Measurements from ENCODE around the gene CASS4. TPM values are rescaled to one million over a fixed set of nuclear protein-coding genes. Genes with fewer than 3 reads are reported as not detected.

Gene CASS4
- total and polyA plus RNA-seq, 9 donors: 1.0 to 6.9 (median 2.5) TPM

DNA sequence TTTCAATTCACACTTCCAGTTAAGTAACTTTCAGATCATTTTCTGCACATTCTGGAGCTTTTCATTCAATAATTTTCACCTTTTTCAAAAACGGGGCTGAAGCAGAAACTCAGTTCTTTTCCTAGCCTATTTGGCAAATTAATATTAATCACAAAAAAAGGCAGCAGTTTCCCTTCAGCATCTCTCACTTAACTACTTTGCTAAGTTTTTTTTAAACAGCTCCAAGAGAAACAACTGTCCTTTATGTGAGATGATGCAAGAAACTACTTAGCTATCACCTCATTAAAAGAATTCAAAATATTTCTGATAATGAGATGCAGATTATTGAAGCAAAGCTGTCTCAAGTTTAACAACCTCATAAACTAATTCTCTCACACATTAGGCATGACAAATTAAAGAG, 11.8 kb downstream of the CASS4 start:
- 17 to 25% (median 17%) methylated on average over 1 of the region's 1 CpG for WGBS, 3 donors
- no peaks in the 10 kb centered on the region for H3K9me3 ChIP-seq
- H3K4me1 ChIP-seq (ENCODE audit: insufficient read depth): peaks cover 7% of the 10 kb centered on the region
- no peak for TF ChIP-seq CTCF (IDR thresholded peaks at IDR 0.05)
- TF ChIP-seq EP300 (IDR thresholded peaks at IDR 0.05): no peak
- TF ChIP-seq POLR2A (IDR thresholded peaks at IDR 0.05): no peak
- H3K27me3 ChIP-seq: no peaks in the 10 kb centered on the region
- no peak overlapping the region for H3K27ac ChIP-seq
- no peaks in the 10 kb centered on the region for H3K36me3 ChIP-seq
- H3K4me3 ChIP-seq: no peak overlapping the region
- intact Hi-C loops (cut with DNase I): no loop called here
- no peak for DNase-seq

DNA sequence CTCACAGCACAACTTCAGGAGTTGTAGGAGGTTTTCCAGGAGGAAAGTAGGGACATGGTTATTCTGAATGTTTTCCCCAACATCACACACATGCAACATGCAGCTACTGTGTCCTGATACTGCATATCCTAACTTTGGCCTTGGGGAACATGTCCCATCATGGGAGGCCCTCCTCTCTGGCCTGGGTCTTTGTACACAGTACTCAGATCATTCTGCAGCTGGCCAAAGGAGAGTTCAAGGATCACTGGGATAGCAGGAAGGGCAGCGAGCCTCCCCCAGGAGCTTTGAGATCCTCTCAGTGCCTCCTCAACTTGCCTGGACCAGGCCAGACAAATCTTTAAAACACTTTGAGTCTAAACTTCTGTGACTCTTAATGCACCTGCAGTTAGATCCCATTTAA, 12.9 kb downstream of the CASS4 start:
- 73 to 94% (median 84%) methylated on average over 1 of the region's 1 CpG for whole genome bisulfite sequencing, 3 donors

DNA sequence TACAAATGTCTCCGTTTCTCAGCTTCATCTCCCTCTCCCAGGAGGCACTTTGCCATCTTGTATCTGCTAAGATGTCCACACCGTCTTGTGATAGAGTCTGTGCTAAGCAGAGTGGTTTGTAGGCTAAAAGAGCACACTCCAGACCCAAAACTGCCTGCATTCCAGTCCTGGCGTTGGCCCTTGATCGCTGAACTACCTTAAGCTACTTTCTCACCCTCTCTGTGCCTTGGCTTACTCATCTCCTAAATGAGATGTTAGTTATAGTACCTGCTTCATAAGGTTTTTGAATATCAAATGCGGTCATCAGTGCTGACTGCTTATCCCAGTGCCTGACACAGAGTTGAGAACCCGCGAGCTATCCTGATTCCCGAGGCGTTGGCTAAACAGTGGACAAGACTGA, 14.0 kb downstream of the CASS4 start:
- intact Hi-C loops (cut with DNase I): no loop called here
- 92 to 96% (median 94%) methylated on average over 9 of the region's 9 CpGs for WGBS, 3 donors

More for the DNA sequence above, 12.9 kb downstream of the CASS4 start:
- Histone ChIP-seq H3K36me3 (no peaks in the 10 kb centered on the region), H3K4me1 (ENCODE audit: insufficient read depth) (peaks cover 7% of the 10 kb centered on the region), H3K27me3 (no peaks in the 10 kb centered on the region), H3K27ac (no peak overlapping the region), H3K9me3 (no peaks in the 10 kb centered on the region), H3K4me3 (no peak overlapping the region)
- TF ChIP-seq CTCF (IDR thresholded peaks at IDR 0.05) (no peak), POLR2A (IDR thresholded peaks at IDR 0.05) (no peak), EP300 (IDR thresholded peaks at IDR 0.05) (no peak)
- intact Hi-C loops (cut with DNase I): no loop called here
- no peak for DNase-seq

GRCh38 chr20:56426926-56427325, 14.9 kb downstream of the CASS4 start:
- Histone ChIP-seq H3K27me3 (no peaks in the 10 kb centered on the region), H3K4me3 (no peak overlapping the region), H3K27ac (no peak overlapping the region), H3K4me1 (ENCODE audit: insufficient read depth) (peaks cover 7% of the 10 kb centered on the region), H3K36me3 (no peaks in the 10 kb centered on the region), H3K9me3 (no peaks in the 10 kb centered on the region)
- TF ChIP-seq EP300 (IDR thresholded peaks at IDR 0.05) (no peak), POLR2A (IDR thresholded peaks at IDR 0.05) (no peak), CTCF (IDR thresholded peaks at IDR 0.05) (no peak)
- intact Hi-C loops (cut with DNase I): no loop called here
- DNase-seq: no peak

More for the DNA sequence above, 14.0 kb downstream of the CASS4 start:
- TF ChIP-seq CTCF (IDR thresholded peaks at IDR 0.05) (no peak), EP300 (IDR thresholded peaks at IDR 0.05) (no peak), POLR2A (IDR thresholded peaks at IDR 0.05) (no peak)
- no peaks in the 10 kb centered on the region for H3K9me3 ChIP-seq
- H3K27me3 ChIP-seq: no peaks in the 10 kb centered on the region
- H3K4me3 ChIP-seq: no peak overlapping the region
- peaks cover 7% of the 10 kb centered on the region for H3K4me1 ChIP-seq (ENCODE audit: insufficient read depth)
- DNase-seq: no peak
- H3K27ac ChIP-seq: no peak overlapping the region
- no peaks in the 10 kb centered on the region for H3K36me3 ChIP-seq

DNA sequence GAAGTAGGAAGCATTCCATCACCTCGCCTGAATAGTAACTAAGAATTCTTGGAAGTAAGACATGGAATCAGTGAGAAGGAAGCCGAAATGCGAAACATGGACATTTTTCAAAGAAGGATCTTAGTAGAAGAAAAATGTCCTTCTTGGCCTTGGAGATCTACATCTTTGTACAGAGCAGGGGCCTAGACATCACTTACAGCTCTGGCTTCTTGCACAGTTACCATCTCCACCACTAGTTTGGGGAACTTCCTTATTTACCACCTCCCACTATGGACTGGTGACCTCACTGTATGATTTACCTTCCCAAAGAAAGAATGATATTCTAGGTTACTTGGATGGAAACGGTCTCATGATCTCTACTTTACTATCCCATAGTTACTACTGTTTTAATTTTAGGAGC, 15.7 kb downstream of the CASS4 start:
- no peak for DNase-seq
- 87 to 89% (median 88%) methylated on average over 4 of the region's 4 CpGs for WGBS, 3 donors
- no peak for TF ChIP-seq CTCF (IDR thresholded peaks at IDR 0.05)
- no peak for TF ChIP-seq EP300 (IDR thresholded peaks at IDR 0.05)
- TF ChIP-seq POLR2A (IDR thresholded peaks at IDR 0.05): no peak
- intact Hi-C loops (cut with DNase I): no loop called here
- H3K36me3 ChIP-seq: no peaks in the 10 kb centered on the region
- H3K9me3 ChIP-seq: no peaks in the 10 kb centered on the region
- H3K27me3 ChIP-seq: no peaks in the 10 kb centered on the region
- no peak overlapping the region for H3K4me3 ChIP-seq
- peaks cover 2% of the 10 kb centered on the region for H3K4me1 ChIP-seq (ENCODE audit: insufficient read depth)
- H3K27ac ChIP-seq: no peak overlapping the region

Data from ovary (tissue), 9 donors.